GM20431 (cell line): ENCODE data around the gene UNC13B.
"Not testable (repeated sequence)": the region's sequence is repeated elsewhere in the genome, so short reads cannot be mapped to it uniquely, and the experiment has no call there.

ENCODE experiments used
- in situ Hi-C: fragments of 300-500 bp; cut with MseI, MboI; formaldehyde crosslinking; loops from one replicate; pipeline ENCODE4 v1.15.0; 2020; ENCODE audit warnings: low sequenced_read_pairs; ENCODE audit not compliant: unreplicated experiment

The UNC13B gene

GRCh38 chr9:35406183-35406959, 244.6 kb downstream of the UNC13B start:
- in situ Hi-C loops: no loop called here

- in situ Hi-C loops: no loop called here
Measured at GRCh38 chr9:35407846-35408245, 246.0 kb downstream of the UNC13B start.

GRCh38 chr9:35409434-35409833, 247.6 kb downstream of the UNC13B start:
- in situ Hi-C loops: not testable (repeated sequence)

- in situ Hi-C loops: no loop called here
Measured at GRCh38 chr9:35414889-35415288, 253.1 kb downstream of the UNC13B start.

- in situ Hi-C loops: no loop called here
Measured at GRCh38 chr9:35415402-35416097, 253.7 kb downstream of the UNC13B start.

- in situ Hi-C loops: no loop called here
Measured at GRCh38 chr9:35416098-35416427, 254.3 kb downstream of the UNC13B start.

GRCh38 chr9:35422346-35422745, 260.5 kb downstream of the UNC13B start:
- in situ Hi-C loops: no loop called here

GRCh38 chr9:35422753-35423152, 260.9 kb downstream of the UNC13B start:
- in situ Hi-C loops: no loop called here

- in situ Hi-C loops: no loop called here
Measured at GRCh38 chr9:35423499-35423898, 261.7 kb downstream of the UNC13B start.

GRCh38 chr9:35424356-35425352, 262.8 kb downstream of the UNC13B start:
- in situ Hi-C loops: no loop called here

GRCh38 chr9:35426627-35427026, 264.8 kb downstream of the UNC13B start:
- in situ Hi-C loops: no loop called here

- in situ Hi-C loops: no loop called here
Measured at GRCh38 chr9:35431467-35431866, 269.7 kb downstream of the UNC13B start.

GRCh38 chr9:35432076-35432475, 270.3 kb downstream of the UNC13B start:
- in situ Hi-C loops: no loop called here

- in situ Hi-C loops: no loop called here
Measured at GRCh38 chr9:35436933-35437332, 275.1 kb downstream of the UNC13B start.

- in situ Hi-C loops: no loop called here
Measured at GRCh38 chr9:35446012-35446411, 284.2 kb downstream of the UNC13B start.

- in situ Hi-C loops: no loop called here
Measured at GRCh38 chr9:35448496-35448895, 286.7 kb downstream of the UNC13B start.

- in situ Hi-C loops: no loop called here
Measured at GRCh38 chr9:35452481-35452880, 290.7 kb downstream of the UNC13B start.

GRCh38 chr9:35453786-35454185, 292.0 kb downstream of the UNC13B start:
- in situ Hi-C loops: no loop called here
